Measurements from ENCODE around the gene DNAJB4.

GRCh38 chr1:78058670-78059069, 53.9 kb downstream of the DNAJB4 start:
- TF ChIP-seq, protein P1, sequence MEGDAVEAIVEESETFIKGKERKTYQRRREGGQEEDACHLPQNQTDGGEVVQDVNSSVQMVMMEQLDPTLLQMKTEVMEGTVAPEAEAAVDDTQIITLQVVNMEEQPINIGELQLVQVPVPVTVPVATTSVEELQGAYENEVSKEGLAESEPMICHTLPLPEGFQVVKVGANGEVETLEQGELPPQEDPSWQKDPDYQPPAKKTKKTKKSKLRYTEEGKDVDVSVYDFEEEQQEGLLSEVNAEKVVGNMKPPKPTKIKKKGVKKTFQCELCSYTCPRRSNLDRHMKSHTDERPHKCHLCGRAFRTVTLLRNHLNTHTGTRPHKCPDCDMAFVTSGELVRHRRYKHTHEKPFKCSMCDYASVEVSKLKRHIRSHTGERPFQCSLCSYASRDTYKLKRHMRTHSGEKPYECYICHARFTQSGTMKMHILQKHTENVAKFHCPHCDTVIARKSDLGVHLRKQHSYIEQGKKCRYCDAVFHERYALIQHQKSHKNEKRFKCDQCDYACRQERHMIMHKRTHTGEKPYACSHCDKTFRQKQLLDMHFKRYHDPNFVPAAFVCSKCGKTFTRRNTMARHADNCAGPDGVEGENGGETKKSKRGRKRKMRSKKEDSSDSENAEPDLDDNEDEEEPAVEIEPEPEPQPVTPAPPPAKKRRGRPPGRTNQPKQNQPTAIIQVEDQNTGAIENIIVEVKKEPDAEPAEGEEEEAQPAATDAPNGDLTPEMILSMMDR (IDR thresholded peaks at IDR 0.05): no peak
- TF ChIP-seq POLR2A (IDR thresholded peaks at IDR 0.05) (no peak), POLR2AphosphoS5 (IDR thresholded peaks at IDR 0.05) (no peak), EP300 (IDR thresholded peaks at IDR 0.05) (no peak)

All from suprapubic skin (tissue), 4 donors.